ENCODE results near the gene CINP. TPM values are rescaled to one million over a fixed set of nuclear protein-coding genes. Genes with fewer than 3 reads are reported as not detected.
A peak's percentile ranks its signal among the peaks of the same experiment; 100 is the strongest.

CINP gene
- total and polyA plus RNA-seq, 9 of the 15 experiments (the other 6 are each of a cell fraction or from before 2014, with no cell fraction given) = 36.3 to 63.2 (median 43.7) TPM

DNA sequence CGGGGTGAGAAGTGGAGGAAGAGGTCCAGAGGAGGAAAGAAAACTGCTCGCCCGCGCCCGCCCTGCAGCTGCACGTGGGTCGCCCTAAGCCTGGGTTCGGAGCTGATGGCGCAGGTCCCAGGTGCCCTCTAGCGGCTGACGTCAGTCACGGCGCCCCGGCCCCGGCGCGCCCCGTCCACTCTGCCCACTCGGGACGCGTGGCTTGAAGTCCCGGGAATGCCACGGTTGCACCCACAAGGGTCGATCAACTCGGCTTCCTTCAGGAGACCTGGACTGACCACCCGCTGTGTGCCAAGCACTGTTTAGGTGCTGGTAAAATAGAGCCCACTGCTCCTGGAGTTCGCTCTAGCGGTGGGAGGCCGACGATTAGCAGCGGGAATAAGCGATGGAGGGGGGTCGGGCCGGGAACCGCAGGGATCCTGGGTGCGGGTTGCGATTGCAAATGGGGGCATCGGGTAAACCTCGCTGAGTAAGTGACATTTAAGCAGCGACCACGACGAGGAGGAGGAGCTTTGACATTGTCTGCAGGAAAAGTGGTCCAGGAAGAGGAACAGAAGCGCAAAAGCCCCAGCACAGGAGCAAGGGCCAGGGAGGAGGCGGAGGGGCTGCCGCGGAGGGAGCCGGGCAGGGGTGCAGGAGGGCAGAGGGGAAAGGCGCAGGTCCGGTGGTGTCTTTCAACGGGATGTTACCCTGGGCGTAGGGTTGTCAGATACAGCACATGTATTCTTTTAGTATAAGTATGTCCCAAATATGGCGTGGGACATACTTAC is 48.3 kb downstream of the CINP start (continued):
- TF ChIP-seq SIN3A (IDR thresholded peaks at IDR 0.05; ENCODE audit: borderline replicate concordance in 2 of 2, control insufficient read depth in 1 of 2, low read depth in 2 of 2, low read length in 2 of 2) (peak in 1 of 2 experiments; percentile 57; a peak in 1 of 4 replicates), FOXP1 (CRISPR knock-in tag; IDR thresholded peaks at IDR 0.05) (peak; percentile 58; the same call in 1 of the 2 replicates), CC2D1A (IDR thresholded peaks at IDR 0.05) (peak; percentile 45; the same call in 1 of the 2 replicates), RHOXF2B (CRISPR knock-in tag; conservative IDR thresholded peaks at IDR 0.05) (no peak), E2F8 (IDR thresholded peaks at IDR 0.05; ENCODE audit: low read depth, partially characterized antibody) (no peak), PCBP1 (IDR thresholded peaks at IDR 0.05; ENCODE audit: low read depth, low read length, poor library complexity, severe bottlenecking) (no peak), PRPF4 (IDR thresholded peaks at IDR 0.05; ENCODE audit: insufficient read depth, low read depth, low read length, poor library complexity, severe bottlenecking) (no peak), SIRT6 (IDR thresholded peaks at IDR 0.05; ENCODE audit: low read depth, low read length) (no peak), SMC3 (conservative IDR thresholded peaks at IDR 0.05; ENCODE audit: insufficient read depth, low read depth, low read length) (peak; percentile 69), HOXB6 (CRISPR knock-in tag; IDR thresholded peaks at IDR 0.05; ENCODE audit: borderline replicate concordance) (no peak), CREM (IDR thresholded peaks at IDR 0.05; ENCODE audit: low read depth) (peak; percentile 74), TEAD1 (CRISPR knock-in tag; IDR thresholded peaks at IDR 0.05) (peak in 1 of 2 experiments; percentile 70; a peak in 1 of 4 replicates), SREBF1 (IDR thresholded peaks at IDR 0.05; ENCODE audit: borderline replicate concordance, low read depth, low read length) (no peak), BRF1 (IDR thresholded peaks at IDR 0.05; ENCODE audit: borderline replicate concordance, extremely low read depth, insufficient read length) (no peak), ZNF79 (CRISPR knock-in tag; IDR thresholded peaks at IDR 0.05; ENCODE audit: low read depth) (no peak)
- TF ChIP-seq, protein P1, sequence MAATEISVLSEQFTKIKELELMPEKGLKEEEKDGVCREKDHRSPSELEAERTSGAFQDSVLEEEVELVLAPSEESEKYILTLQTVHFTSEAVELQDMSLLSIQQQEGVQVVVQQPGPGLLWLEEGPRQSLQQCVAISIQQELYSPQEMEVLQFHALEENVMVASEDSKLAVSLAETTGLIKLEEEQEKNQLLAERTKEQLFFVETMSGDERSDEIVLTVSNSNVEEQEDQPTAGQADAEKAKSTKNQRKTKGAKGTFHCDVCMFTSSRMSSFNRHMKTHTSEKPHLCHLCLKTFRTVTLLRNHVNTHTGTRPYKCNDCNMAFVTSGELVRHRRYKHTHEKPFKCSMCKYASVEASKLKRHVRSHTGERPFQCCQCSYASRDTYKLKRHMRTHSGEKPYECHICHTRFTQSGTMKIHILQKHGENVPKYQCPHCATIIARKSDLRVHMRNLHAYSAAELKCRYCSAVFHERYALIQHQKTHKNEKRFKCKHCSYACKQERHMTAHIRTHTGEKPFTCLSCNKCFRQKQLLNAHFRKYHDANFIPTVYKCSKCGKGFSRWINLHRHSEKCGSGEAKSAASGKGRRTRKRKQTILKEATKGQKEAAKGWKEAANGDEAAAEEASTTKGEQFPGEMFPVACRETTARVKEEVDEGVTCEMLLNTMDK (IDR thresholded peaks at IDR 0.05; ENCODE audit: borderline replicate concordance, insufficient read depth, low read depth, low read length, poor library complexity, severe bottlenecking) = peak; percentile 11
- TF ChIP-seq, protein P2, sequence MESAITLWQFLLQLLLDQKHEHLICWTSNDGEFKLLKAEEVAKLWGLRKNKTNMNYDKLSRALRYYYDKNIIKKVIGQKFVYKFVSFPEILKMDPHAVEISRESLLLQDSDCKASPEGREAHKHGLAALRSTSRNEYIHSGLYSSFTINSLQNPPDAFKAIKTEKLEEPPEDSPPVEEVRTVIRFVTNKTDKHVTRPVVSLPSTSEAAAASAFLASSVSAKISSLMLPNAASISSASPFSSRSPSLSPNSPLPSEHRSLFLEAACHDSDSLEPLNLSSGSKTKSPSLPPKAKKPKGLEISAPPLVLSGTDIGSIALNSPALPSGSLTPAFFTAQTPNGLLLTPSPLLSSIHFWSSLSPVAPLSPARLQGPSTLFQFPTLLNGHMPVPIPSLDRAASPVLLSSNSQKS (CRISPR knock-in tag; IDR thresholded peaks at IDR 0.05) = no peak
- TF ChIP-seq, protein P3, sequence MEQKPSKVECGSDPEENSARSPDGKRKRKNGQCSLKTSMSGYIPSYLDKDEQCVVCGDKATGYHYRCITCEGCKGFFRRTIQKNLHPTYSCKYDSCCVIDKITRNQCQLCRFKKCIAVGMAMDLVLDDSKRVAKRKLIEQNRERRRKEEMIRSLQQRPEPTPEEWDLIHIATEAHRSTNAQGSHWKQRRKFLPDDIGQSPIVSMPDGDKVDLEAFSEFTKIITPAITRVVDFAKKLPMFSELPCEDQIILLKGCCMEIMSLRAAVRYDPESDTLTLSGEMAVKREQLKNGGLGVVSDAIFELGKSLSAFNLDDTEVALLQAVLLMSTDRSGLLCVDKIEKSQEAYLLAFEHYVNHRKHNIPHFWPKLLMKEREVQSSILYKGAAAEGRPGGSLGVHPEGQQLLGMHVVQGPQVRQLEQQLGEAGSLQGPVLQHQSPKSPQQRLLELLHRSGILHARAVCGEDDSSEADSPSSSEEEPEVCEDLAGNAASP (IDR thresholded peaks at IDR 0.05) = no peak
